Measurements from ENCODE around the gene MRPL49. TPM values are rescaled to one million over a fixed set of nuclear protein-coding genes. Genes with fewer than 3 reads are reported as not detected.
"Not testable (repeated sequence)": the region's sequence is repeated elsewhere in the genome, so short reads cannot be mapped to it uniquely, and the experiment has no call there.

Gene MRPL49
- total RNA-seq, 1 donor from 2014 or later = 19.5 TPM

- DNase-seq (ENCODE audit: low spot score) = no peak
Measured at GRCh38 chr11:65165410-65166317, 43.5 kb downstream of the MRPL49 start.

DNA sequence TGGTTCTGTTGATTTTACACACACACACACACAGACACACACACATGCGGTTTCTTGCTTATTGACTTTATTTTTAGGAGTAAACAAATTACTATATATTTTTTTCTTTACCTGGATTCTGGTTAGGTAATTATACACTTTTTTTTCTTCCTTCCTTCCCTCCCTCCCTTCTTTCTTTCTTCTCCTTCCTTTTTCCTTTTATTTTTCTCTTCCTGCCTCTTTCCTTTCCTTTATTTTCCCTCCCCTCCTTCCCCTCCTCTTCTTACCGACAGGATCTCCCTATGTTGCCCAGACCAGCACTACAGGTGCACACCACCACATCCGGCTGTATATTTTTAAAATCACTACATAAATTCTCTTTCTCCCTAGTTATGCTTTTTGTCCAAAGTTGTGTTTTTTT is 44.8 kb downstream of the MRPL49 start:
- no peak for DNase-seq (ENCODE audit: low spot score)

GRCh38 chr11:65167656-65168055 is 45.5 kb downstream of the MRPL49 start:
- DNase-seq (ENCODE audit: low spot score) = no peak

- DNase-seq (ENCODE audit: low spot score) = no peak
Measured at GRCh38 chr11:65169164-65169641, 47.1 kb downstream of the MRPL49 start.

GRCh38 chr11:65170058-65170534 is 48.0 kb downstream of the MRPL49 start, which contains the start of gene SPDYC:
Gene SPDYC, plus strand, starts transcription at chr11:65170233. Its CDS starts 1,125 bp downstream, at chr11:65171358.
- DNase-seq (ENCODE audit: low spot score) = no peak

DNA sequence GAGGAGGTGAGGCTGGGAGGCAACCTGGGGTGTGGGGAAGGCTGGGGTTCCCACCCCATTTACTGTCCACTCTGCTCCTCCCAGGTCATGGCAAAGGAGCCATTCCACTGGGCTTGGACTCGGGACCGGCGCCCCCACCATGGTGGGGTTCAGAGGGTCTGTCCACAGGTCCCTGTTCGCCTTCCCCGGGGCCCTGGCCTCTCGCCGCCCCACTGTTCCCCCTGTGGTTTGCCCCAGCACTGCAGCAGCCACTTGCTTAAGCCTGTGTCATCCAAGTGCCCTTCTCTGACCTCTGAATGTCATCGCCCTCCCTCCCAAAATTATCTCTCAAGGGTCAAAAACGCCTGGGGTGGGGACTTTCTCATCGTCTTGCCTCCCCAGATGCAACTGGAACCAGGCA is 50.5 kb downstream of the MRPL49 start:
- no peak for DNase-seq (ENCODE audit: low spot score)

GRCh38 chr11:65174571-65175010 is 52.5 kb downstream of the MRPL49 start:
- DNase-seq (ENCODE audit: low spot score) = not testable (repeated sequence)

Other genes with a start within 250 kb of the MRPL49 start
- 56.8 TPM for gene EHD1, start 243.7 kb upstream of the MRPL49 start, total RNA-seq (ENCODE audit: insufficient read depth, low replicate concordance)
- gene ATG2A, start 205.1 kb upstream of the MRPL49 start, total RNA-seq (ENCODE audit: insufficient read depth, low replicate concordance) = 5.3 TPM
- gene PPP2R5B, start 197.6 kb upstream of the MRPL49 start, total RNA-seq (ENCODE audit: insufficient read depth, low replicate concordance) = 3.6 TPM
- gene GPHA2, start 186.4 kb upstream of the MRPL49 start, total RNA-seq (ENCODE audit: insufficient read depth, low replicate concordance) = not detected
- gene MAJIN, start 150.2 kb upstream of the MRPL49 start, total RNA-seq (ENCODE audit: insufficient read depth, low replicate concordance) = not detected
- not detected for gene BATF2, start 125.3 kb upstream of the MRPL49 start, total RNA-seq (ENCODE audit: insufficient read depth, low replicate concordance)
- gene ARL2, start 108.2 kb upstream of the MRPL49 start, total RNA-seq (ENCODE audit: insufficient read depth, low replicate concordance) = 60.2 TPM
- 19.0 TPM for gene SNX15, start 94.9 kb upstream of the MRPL49 start, total RNA-seq (ENCODE audit: insufficient read depth, low replicate concordance)
- gene SAC3D1, start 81.1 kb upstream of the MRPL49 start, total RNA-seq (ENCODE audit: insufficient read depth, low replicate concordance) = 11.8 TPM
- 4.1 TPM for gene NAALADL1, start 63.8 kb upstream of the MRPL49 start, total RNA-seq (ENCODE audit: insufficient read depth, low replicate concordance)
- 3.1 TPM for gene CDCA5, start 38.3 kb upstream of the MRPL49 start, total RNA-seq (ENCODE audit: insufficient read depth, low replicate concordance)
- gene ZFPL1, start 38.1 kb upstream of the MRPL49 start, total RNA-seq (ENCODE audit: insufficient read depth, low replicate concordance) = 28.6 TPM
- gene VPS51, start 26.1 kb upstream of the MRPL49 start, total RNA-seq (ENCODE audit: insufficient read depth, low replicate concordance) = 117 TPM
- gene TM7SF2, start 10.4 kb upstream of the MRPL49 start, total RNA-seq (ENCODE audit: insufficient read depth, low replicate concordance) = 15.2 TPM
- 5.8 TPM for gene ZNHIT2, start 4.6 kb upstream of the MRPL49 start, total RNA-seq (ENCODE audit: insufficient read depth, low replicate concordance)
- 267 TPM for gene FAU, start 187 bp upstream of the MRPL49 start, total RNA-seq (ENCODE audit: insufficient read depth, low replicate concordance)
- gene SYVN1, start 12.2 kb downstream of the MRPL49 start, total RNA-seq (ENCODE audit: insufficient read depth, low replicate concordance) = 13.0 TPM
- not detected for gene SPDYC, start 47.9 kb downstream of the MRPL49 start, total RNA-seq (ENCODE audit: insufficient read depth, low replicate concordance)
- gene CAPN1, start 59.6 kb downstream of the MRPL49 start, total RNA-seq (ENCODE audit: insufficient read depth, low replicate concordance) = 59.5 TPM
- 3.6 TPM for gene POLA2, start 139.6 kb downstream of the MRPL49 start, total RNA-seq (ENCODE audit: insufficient read depth, low replicate concordance)
- 8.4 TPM for gene CDC42EP2, start 192.5 kb downstream of the MRPL49 start, total RNA-seq (ENCODE audit: insufficient read depth, low replicate concordance)
- gene DPF2, start 211.5 kb downstream of the MRPL49 start, total RNA-seq (ENCODE audit: insufficient read depth, low replicate concordance) = 34.7 TPM
- gene TIGD3, start 232.4 kb downstream of the MRPL49 start, total RNA-seq (ENCODE audit: insufficient read depth, low replicate concordance) = 1.4 TPM